ENCODE results near the gene PTPRN2. TPM values are rescaled to one million over a fixed set of nuclear protein-coding genes. Genes with fewer than 3 reads are reported as not detected.

The PTPRN2 gene
- total RNA-seq, 1 experiment from 2014 or later, result not detected

GRCh38 chr7:157993406-157994105 is 594.1 kb downstream of the PTPRN2 start:
- CTCF ChIA-PET, result no interaction called here
- H3F3A ChIP-seq (ENCODE audit: insufficient read depth, low read depth), result no peaks in the 10 kb centered on the region

GRCh38 chr7:157992511-157993160 is 595.0 kb downstream of the PTPRN2 start:
- intact Hi-C loops (cut with micrococcal nuclease; ENCODE audit: unreplicated experiment), result no loop called here
- Histone ChIP-seq H3K27ac (no peak overlapping the region), H3F3A (ENCODE audit: insufficient read depth, low read depth) (no peaks in the 10 kb centered on the region), H3K4me1 (replicated peaks; ENCODE audit: insufficient read depth) (no peaks in the 10 kb centered on the region), H3K9me3 (ENCODE audit: insufficient read depth, low read depth) (no peaks in the 10 kb centered on the region), H4K20me1 (ENCODE audit: insufficient read depth) (no peaks in the 10 kb centered on the region), H3K4me2 (no peak overlapping the region), H3K9me2 (ENCODE audit: insufficient read depth) (no peaks in the 10 kb centered on the region), H3K27me3 (ENCODE audit: insufficient read depth, low read depth) (peaks cover 96% of the 10 kb centered on the region), H3K79me2 (ENCODE audit: low read depth) (no peaks in the 10 kb centered on the region), H2AFZ (no peak overlapping the region), H3K36me3 (ENCODE audit: low read depth) (no peaks in the 10 kb centered on the region), H3K4me3 (no peak overlapping the region)
- TF ChIP-seq EZH2 (IDR thresholded peaks at IDR 0.05; ENCODE audit: low read depth), result no peak
- no peak for TF ChIP-seq CTCF (conservative IDR thresholded peaks at IDR 0.05)
- no TSS peak for BruUV-seq (replicated peaks)
- ChIA-PET CTCF (no interaction called here), POLR2A (ENCODE audit: unreplicated experiment) (no interaction called here)
- DNase-seq, result no peak

More at GRCh38 chr7:157993406-157994105, 594.1 kb downstream of the PTPRN2 start:
- H3K4me2 ChIP-seq, result no peak overlapping the region
- BruUV-seq (replicated peaks), result no TSS peak
- H3K9me2 ChIP-seq (ENCODE audit: insufficient read depth), result no peaks in the 10 kb centered on the region
- no peaks in the 10 kb centered on the region for H3K4me1 ChIP-seq (replicated peaks; ENCODE audit: insufficient read depth)
- H2AFZ ChIP-seq, result no peak overlapping the region
- no peaks in the 10 kb centered on the region for H3K79me2 ChIP-seq (ENCODE audit: low read depth)
- POLR2A ChIA-PET (ENCODE audit: unreplicated experiment), result no interaction called here
- H3K4me3 ChIP-seq, result no peak overlapping the region
- no peaks in the 10 kb centered on the region for H3K9me3 ChIP-seq (ENCODE audit: insufficient read depth, low read depth)
- intact Hi-C loops (cut with micrococcal nuclease; ENCODE audit: unreplicated experiment), result no loop called here
- peaks cover 92% of the 10 kb centered on the region for H3K27me3 ChIP-seq (ENCODE audit: insufficient read depth, low read depth)
- TF ChIP-seq CTCF (conservative IDR thresholded peaks at IDR 0.05) (no peak), EZH2 (IDR thresholded peaks at IDR 0.05; ENCODE audit: low read depth) (no peak)
- DNase-seq, result no peak
- no peak overlapping the region for H3K27ac ChIP-seq
- no peaks in the 10 kb centered on the region for H4K20me1 ChIP-seq (ENCODE audit: insufficient read depth)
- H3K36me3 ChIP-seq (ENCODE audit: low read depth), result no peaks in the 10 kb centered on the region

- H2AFZ ChIP-seq, result no peak overlapping the region
- no peaks in the 10 kb centered on the region for H3F3A ChIP-seq (ENCODE audit: insufficient read depth, low read depth)
- H3K4me2 ChIP-seq, result no peak overlapping the region
- no peak overlapping the region for H3K27ac ChIP-seq
- H3K9me3 ChIP-seq (ENCODE audit: insufficient read depth, low read depth), result no peaks in the 10 kb centered on the region
- ChIA-PET POLR2A (ENCODE audit: unreplicated experiment) (no interaction called here), CTCF (no interaction called here)
- H3K9me2 ChIP-seq (ENCODE audit: insufficient read depth), result no peaks in the 10 kb centered on the region
- BruUV-seq (replicated peaks), result no TSS peak
- H3K79me2 ChIP-seq (ENCODE audit: low read depth), result no peaks in the 10 kb centered on the region
- H3K4me3 ChIP-seq, result no peak overlapping the region
- no peaks in the 10 kb centered on the region; the same call in 1 of the 2 replicates for H4K20me1 ChIP-seq (ENCODE audit: insufficient read depth)
- H3K27me3 ChIP-seq (ENCODE audit: insufficient read depth, low read depth), result peaks cover 96% of the 10 kb centered on the region
- intact Hi-C loops (cut with micrococcal nuclease; ENCODE audit: unreplicated experiment), result no loop called here
- DNase-seq, result no peak
- TF ChIP-seq CTCF (conservative IDR thresholded peaks at IDR 0.05), result no peak
- TF ChIP-seq EZH2 (IDR thresholded peaks at IDR 0.05; ENCODE audit: low read depth), result no peak
- no peaks in the 10 kb centered on the region for H3K4me1 ChIP-seq (replicated peaks; ENCODE audit: insufficient read depth)
- no peaks in the 10 kb centered on the region for H3K36me3 ChIP-seq (ENCODE audit: low read depth)
Measured at GRCh38 chr7:157991761-157992160, 595.9 kb downstream of the PTPRN2 start.

All from PC-9 (cell line).